ENCODE results near the gene FXYD3. TPM values are rescaled to one million over a fixed set of nuclear protein-coding genes. Genes with fewer than 3 reads are reported as not detected.

The FXYD3 gene
- total RNA-seq, 6 experiments from 2014 or later = 1.0 TPM; not detected in 5

GRCh38 chr19:35110974-35111373 is 4.6 kb upstream of the FXYD3 start:
- intact Hi-C loops (cut with DNase I) = no loop called here
- Histone ChIP-seq H3K4me3 (no peak overlapping the region), H3K27ac (no peak overlapping the region), H3K4me1 (peaks cover 0 to 7% (median 0%) of the 10 kb centered on the region in 4 donors), H3K27me3 (no peaks in the 10 kb centered on the region), H3K9me3 (no peaks in the 10 kb centered on the region), H3K36me3 (no peaks in the 10 kb centered on the region)
- TF ChIP-seq POLR2A (IDR thresholded peaks at IDR 0.05) = no peak
- TF ChIP-seq, protein P1, sequence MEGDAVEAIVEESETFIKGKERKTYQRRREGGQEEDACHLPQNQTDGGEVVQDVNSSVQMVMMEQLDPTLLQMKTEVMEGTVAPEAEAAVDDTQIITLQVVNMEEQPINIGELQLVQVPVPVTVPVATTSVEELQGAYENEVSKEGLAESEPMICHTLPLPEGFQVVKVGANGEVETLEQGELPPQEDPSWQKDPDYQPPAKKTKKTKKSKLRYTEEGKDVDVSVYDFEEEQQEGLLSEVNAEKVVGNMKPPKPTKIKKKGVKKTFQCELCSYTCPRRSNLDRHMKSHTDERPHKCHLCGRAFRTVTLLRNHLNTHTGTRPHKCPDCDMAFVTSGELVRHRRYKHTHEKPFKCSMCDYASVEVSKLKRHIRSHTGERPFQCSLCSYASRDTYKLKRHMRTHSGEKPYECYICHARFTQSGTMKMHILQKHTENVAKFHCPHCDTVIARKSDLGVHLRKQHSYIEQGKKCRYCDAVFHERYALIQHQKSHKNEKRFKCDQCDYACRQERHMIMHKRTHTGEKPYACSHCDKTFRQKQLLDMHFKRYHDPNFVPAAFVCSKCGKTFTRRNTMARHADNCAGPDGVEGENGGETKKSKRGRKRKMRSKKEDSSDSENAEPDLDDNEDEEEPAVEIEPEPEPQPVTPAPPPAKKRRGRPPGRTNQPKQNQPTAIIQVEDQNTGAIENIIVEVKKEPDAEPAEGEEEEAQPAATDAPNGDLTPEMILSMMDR (IDR thresholded peaks at IDR 0.05) = no peak
- ATAC-seq (no peak), DNase-seq (no peak)
- WGBS (ENCODE audit: insufficient coverage, low coverage, low lambda C conversion rate, missing lambda C conversion rate) = 70% methylated on average over 9 of the region's 9 CpGs

GRCh38 chr19:35112995-35113688 is 2.5 kb upstream of the FXYD3 start:
- Histone ChIP-seq H3K27ac (no peak overlapping the region), H3K36me3 (no peaks in the 10 kb centered on the region), H3K4me1 (peaks cover 0 to 7% (median 0%) of the 10 kb centered on the region in 4 donors), H3K27me3 (no peaks in the 10 kb centered on the region), H3K4me3 (no peak overlapping the region), H3K9me3 (no peaks in the 10 kb centered on the region)
- intact Hi-C loops (cut with DNase I) = no loop called here
- DNase-seq (no peak), ATAC-seq (no peak)
- WGBS (ENCODE audit: insufficient coverage, low coverage, low lambda C conversion rate, missing lambda C conversion rate) = 73% methylated on average over 9 of the region's 15 CpGs
- TF ChIP-seq, protein P1 (IDR thresholded peaks at IDR 0.05) = no peak
- TF ChIP-seq POLR2A (IDR thresholded peaks at IDR 0.05) = no peak

DNA sequence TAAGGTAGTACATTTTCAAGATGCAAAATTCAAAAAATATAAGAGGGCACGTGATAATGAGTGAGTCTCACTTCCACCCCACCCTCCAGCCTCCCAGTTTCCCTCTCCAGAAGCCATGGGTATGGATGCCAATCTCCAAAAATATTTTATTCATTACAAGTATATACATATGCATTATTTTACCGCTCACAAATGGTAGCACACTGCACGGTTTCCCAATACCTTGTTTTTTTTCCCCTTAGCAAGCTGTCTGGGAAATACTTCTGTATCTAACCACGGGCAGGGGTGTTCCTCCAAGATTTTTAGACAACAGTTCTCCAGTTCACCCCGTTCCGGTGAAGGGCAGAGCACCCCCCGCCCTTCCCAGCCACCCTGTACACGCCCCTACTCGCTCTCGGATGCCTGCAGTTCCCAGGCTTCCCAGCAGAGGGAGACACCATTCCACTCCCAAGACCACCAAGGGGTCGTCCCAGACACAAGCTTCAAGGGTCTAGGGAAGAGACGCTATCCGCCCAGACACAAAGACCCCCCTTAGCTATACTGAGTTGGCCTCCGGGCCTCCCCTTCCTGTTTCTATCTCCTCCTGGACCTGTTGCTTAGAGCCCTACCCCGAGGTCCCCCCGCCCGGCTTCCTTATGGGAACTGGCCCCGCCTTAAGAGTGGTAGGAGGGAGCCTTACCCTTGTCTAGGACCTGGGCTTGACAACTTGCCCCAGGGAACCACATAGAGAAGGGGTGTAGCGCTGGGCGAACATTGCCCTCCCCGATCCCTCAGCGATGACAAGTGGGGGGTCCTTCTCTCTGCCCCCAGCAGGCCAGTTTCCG is 1.1 kb upstream of the FXYD3 start:
- TF ChIP-seq, protein P1 (IDR thresholded peaks at IDR 0.05) = peak; percentile 82 to 96 (median 94)
- no peak for TF ChIP-seq POLR2A (IDR thresholded peaks at IDR 0.05)
- no peaks in the 10 kb centered on the region for H3K27me3 ChIP-seq
- H3K27ac ChIP-seq = no peak overlapping the region
- 11% methylated on average over 14 of the region's 23 CpGs for WGBS (ENCODE audit: insufficient coverage, low coverage, low lambda C conversion rate, missing lambda C conversion rate)
- DNase-seq = no peak
- H3K9me3 ChIP-seq = no peaks in the 10 kb centered on the region
- peak; percentile 67 to 82 (median 74) for ATAC-seq
- no peaks in the 10 kb centered on the region for H3K36me3 ChIP-seq
- peaks cover 0 to 7% (median 0%) of the 10 kb centered on the region in 4 donors for H3K4me1 ChIP-seq
- intact Hi-C loops (cut with DNase I) = no loop called here
- no peak overlapping the region for H3K4me3 ChIP-seq

DNA sequence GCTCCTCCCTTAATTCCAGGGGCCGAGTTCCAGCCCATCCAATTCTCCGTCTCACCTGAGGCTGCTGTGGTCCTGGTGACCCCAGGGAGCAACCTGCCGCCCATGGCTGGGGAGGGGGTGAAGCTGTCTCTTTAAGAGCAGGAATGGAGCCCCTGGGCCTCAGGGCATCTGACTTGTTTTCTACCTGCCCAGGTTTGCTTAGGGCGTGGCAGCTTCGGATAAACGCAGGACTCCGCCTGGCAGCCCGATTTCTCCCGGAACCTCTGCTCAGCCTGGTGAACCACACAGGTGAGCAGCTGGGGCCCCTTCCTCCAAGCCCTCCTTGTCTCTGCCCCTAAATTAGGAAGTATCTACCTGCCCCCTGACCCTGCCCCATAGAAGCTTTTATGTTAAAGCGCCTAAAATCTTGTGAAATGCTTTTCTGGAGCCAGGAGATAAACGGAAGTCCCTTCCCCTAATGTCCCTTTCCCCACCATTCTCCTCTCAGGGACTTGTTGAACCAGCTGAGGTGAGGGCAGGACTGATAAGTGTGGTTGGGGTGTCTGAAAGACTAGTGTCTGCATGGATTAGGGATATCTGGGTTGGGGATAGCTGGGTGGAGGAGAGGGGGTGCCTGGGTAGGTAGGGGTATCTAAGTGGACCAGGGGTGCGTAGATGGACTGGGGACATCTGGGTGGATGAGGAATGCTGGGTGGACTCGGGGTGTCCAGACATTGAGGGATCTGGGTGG is 614 bp downstream of the FXYD3 start:
- 79% methylated on average over 5 of the region's 13 CpGs for WGBS (ENCODE audit: insufficient coverage, low coverage, low lambda C conversion rate, missing lambda C conversion rate)
- Histone ChIP-seq H3K9me3 (no peaks in the 10 kb centered on the region), H3K4me3 (no peak overlapping the region), H3K27me3 (no peaks in the 10 kb centered on the region), H3K36me3 (no peaks in the 10 kb centered on the region), H3K4me1 (peaks cover 0 to 7% (median 0%) of the 10 kb centered on the region in 4 donors), H3K27ac (no peak overlapping the region)
- ATAC-seq = no peak
- intact Hi-C loops (cut with DNase I) = no loop called here
- TF ChIP-seq, protein P1 (IDR thresholded peaks at IDR 0.05) = no peak
- no peak for TF ChIP-seq POLR2A (IDR thresholded peaks at IDR 0.05)
- no peak for DNase-seq

Measured in right lobe of liver (tissue), 6 donors.